Testis (tissue), 3 donors: ENCODE results near the gene ZNF473. TPM values are rescaled to one million over a fixed set of nuclear protein-coding genes. Genes with fewer than 3 reads are reported as not detected.

Experiments used
- DNase-seq: peaks from one replicate; pipeline ENCODE4 v3.0.0-alpha.2; 2019
- H3K27ac ChIP-seq, 2 donors: fragments of 200-600 bp; sonication (generic); one replicate each; pipeline ENCODE4 v1.5.1; 2019
- H3K27me3 ChIP-seq: fragments of 200-600 bp; sonication (generic); one replicate; pipeline ENCODE4 v1.5.1; 2019
- H3K36me3 ChIP-seq: fragments of 200-600 bp; sonication (generic); one replicate; pipeline ENCODE4 v1.5.1; 2017; ENCODE audit warnings: low read depth; ENCODE audit errors: missing control alignments
- H3K4me1 ChIP-seq: fragments of 200-600 bp; sonication (generic); one replicate; pipeline ENCODE4 v1.5.1; 2019
- H3K4me3 ChIP-seq, 2 donors: fragments of 200-600 bp; sonication (generic); one replicate each; pipeline ENCODE4 v1.5.1; 2017 to 2019
- H3K9me3 ChIP-seq: fragments of 200-600 bp; sonication (generic); one replicate; pipeline ENCODE4 v1.5.1; 2017
- POLR2A ChIP-seq: fragments of 450-650 bp; IDR thresholded peaks from one replicate; pipeline ENCODE4 v1.6.1; 2017; ENCODE audit warnings: antibody characterized with exemption, mild to moderate bottlenecking, moderate library complexity
- WGBS, 2 donors: methylation state at CpG; one replicate each; pipeline ENCODE4 v1.1.5; 2018; 5-methylcytosine and 5-hydroxymethylcytosine counted together
- intact Hi-C: fragments of 100-400 bp; cut with DNase I; formaldehyde crosslinking; loops from one replicate; pipeline ENCODE4 v1.15.1; 2023; ENCODE audit warnings: low total_unique reads
- polyA plus RNA-seq: library from polyadenylated mRNA; stranded (reverse); fragments of 350-450 nt; fragmentation: Illumina TruSeq; extraction: RNeasy Lipid Tissue Mini Kit (QIAGEN cat#74804); gene quantifications from one replicate; pipeline ENCODE4 v1.2.3, GENCODE V29; 2014; ENCODE audit warnings: low read depth, low replicate concordance; ENCODE audit not compliant: insufficient read depth
- total RNA-seq, 2 donors: library from RNA; depleted of rRNA; stranded (reverse); fragments of >200 nt; gene quantifications; one replicate each; pipeline ENCODE4 v1.2.3, GENCODE V29; 2016
- TF ChIP-seq, protein P1 (sequence below), 3 experiments: fragments of 450-650 bp in 2 of 3; fragments of 200-600 bp in 1 of 3; sonication (generic) in 1 of 3; IDR thresholded peaks; one replicate each; pipeline ENCODE4 v1.5.1; 2016 to 2019; ENCODE audit warnings: antibody characterized with exemption in 3 of 3, mild to moderate bottlenecking in 2 of 3, moderate library complexity in 1 of 3

The ZNF473 gene
- total and polyA plus RNA-seq, 3 donors from 2014 or later = 77.7 to 106 (median 92.8) TPM

DNA sequence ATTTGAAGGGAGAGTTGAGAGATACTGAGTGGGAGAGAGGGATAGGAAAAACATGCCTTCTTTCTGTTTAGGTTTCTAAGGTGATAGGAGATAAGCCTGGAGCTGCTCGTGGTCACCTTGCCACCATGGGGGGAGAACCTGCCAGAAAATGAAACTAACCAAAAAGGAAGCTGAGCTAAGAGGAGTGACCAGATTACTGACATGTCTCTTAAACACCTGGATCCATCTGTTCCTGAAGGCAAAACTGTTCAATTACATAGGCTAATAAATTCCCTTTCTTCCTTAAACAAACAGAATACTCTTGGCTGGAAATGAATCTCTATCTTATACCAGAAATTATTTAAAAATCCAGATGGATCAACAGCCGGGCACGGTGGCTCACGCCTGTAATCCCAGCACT lies 27.3 kb downstream of the ZNF473 start:
- Histone ChIP-seq H3K9me3 (no peaks in the 10 kb centered on the region), H3K27ac (no peak overlapping the region), H3K4me1 (no peaks in the 10 kb centered on the region), H3K27me3 (no peaks in the 10 kb centered on the region), H3K36me3 (no peaks in the 10 kb centered on the region), H3K4me3 (no peak overlapping the region)
- no peak for TF ChIP-seq POLR2A
- TF ChIP-seq, protein P1, sequence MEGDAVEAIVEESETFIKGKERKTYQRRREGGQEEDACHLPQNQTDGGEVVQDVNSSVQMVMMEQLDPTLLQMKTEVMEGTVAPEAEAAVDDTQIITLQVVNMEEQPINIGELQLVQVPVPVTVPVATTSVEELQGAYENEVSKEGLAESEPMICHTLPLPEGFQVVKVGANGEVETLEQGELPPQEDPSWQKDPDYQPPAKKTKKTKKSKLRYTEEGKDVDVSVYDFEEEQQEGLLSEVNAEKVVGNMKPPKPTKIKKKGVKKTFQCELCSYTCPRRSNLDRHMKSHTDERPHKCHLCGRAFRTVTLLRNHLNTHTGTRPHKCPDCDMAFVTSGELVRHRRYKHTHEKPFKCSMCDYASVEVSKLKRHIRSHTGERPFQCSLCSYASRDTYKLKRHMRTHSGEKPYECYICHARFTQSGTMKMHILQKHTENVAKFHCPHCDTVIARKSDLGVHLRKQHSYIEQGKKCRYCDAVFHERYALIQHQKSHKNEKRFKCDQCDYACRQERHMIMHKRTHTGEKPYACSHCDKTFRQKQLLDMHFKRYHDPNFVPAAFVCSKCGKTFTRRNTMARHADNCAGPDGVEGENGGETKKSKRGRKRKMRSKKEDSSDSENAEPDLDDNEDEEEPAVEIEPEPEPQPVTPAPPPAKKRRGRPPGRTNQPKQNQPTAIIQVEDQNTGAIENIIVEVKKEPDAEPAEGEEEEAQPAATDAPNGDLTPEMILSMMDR (IDR thresholded peaks at IDR 0.05) = no peak
- intact Hi-C loops = no loop called here
- 66 to 78% methylated on average over 4 of the region's 4 CpGs for WGBS, 2 donors
- no peak for DNase-seq

DNA sequence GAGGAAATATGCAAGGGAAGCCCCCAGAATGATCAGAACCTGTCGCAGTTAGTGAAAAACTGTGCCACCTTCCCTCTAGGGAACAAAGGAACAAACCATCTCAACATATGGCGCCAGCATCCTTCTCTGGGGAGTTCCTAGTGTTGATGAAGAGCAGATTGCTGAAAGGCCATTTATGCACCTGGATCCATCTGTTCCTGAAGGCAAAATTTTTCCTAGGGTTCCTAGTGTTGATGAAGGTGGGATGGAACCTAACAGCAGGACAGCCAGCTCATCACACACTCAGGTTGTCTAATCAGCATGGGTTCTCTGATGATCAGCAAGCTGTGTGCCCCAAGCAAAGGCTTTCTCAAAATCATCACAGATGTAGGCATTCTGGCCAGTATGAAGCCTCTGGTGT lies 32.6 kb downstream of the ZNF473 start:
- Histone ChIP-seq H3K36me3 (no peaks in the 10 kb centered on the region), H3K9me3 (no peaks in the 10 kb centered on the region), H3K27ac (no peak overlapping the region), H3K27me3 (no peaks in the 10 kb centered on the region), H3K4me3 (no peak overlapping the region), H3K4me1 (no peaks in the 10 kb centered on the region)
- WGBS, 2 donors = 82 to 95% methylated on average over 2 of the region's 2 CpGs
- intact Hi-C loops = no loop called here
- no peak for DNase-seq
- no peak for TF ChIP-seq POLR2A
- TF ChIP-seq, protein P1 (IDR thresholded peaks at IDR 0.05) = no peak

DNA sequence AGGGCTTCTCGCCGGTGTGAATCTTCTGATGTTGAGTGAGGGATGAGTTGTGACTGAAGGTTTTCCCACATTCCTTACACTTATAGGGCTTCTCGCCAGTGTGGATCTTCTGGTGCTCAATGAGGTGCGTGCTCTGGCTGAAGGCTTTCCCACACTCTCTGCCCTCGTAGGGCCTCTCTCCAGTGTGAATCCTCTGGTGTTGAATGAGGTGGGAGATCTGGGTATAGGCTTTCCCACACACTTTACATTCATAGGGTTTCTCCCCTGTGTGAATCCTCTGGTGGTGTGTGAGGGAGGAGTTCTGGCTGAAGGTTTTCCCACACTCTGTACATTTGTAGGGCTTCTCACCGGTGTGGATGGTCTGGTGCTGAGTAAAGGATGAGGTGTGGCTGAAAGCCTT lies 33.2 kb downstream of the ZNF473 start:
- no peak for DNase-seq
- TF ChIP-seq POLR2A = no peak
- TF ChIP-seq, protein P1 (IDR thresholded peaks at IDR 0.05) = no peak
- H3K9me3 ChIP-seq = no peaks in the 10 kb centered on the region
- intact Hi-C loops = no loop called here
- 83 to 89% methylated on average over 6 of the region's 6 CpGs for WGBS, 2 donors
- H3K27me3 ChIP-seq = no peaks in the 10 kb centered on the region
- H3K36me3 ChIP-seq = no peaks in the 10 kb centered on the region
- H3K4me3 ChIP-seq = no peak overlapping the region
- H3K27ac ChIP-seq = no peak overlapping the region
- H3K4me1 ChIP-seq = no peaks in the 10 kb centered on the region

DNA sequence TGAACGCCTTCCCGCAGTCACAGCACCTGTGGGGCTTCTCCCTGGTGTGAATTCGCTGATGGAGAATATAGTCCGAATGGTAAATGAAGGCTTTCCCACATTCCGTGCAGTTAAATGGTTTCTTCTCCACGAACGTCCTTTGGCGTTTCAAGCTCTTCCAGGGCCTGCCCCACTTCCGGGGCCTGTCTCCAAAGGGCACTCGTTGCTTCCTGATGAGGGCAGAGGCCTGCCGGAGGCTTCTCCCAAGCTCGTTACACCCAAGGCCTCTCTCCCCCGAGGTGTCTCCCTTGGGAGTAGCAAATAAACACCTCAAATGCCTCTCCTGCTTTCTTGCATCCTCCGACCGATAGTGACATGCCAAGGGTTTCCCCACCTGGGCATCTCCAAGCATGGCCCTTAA lies 34.3 kb downstream of the ZNF473 start:
- 81 to 87% methylated on average over 15 of the region's 15 CpGs for WGBS, 2 donors
- intact Hi-C loops = no loop called here
- DNase-seq = no peak

DNA sequence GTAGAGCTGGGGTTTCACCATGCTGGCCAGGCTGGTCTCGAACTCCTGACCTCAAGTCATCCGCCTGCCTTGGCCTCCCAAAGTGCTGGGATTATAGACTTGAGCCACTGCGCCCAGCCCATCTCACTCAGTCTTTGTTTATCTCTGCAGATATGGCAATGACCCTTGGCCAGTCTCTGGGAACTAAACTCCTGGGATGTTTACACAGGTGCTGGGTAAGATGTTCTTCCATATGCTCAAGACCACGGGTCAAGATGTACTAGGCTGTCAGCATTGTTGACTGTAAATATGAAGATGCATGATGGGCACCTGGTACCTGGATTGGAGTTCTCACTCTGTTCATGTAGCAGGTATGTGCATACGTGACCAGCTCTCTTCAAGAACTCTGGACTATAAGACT lies 35.8 kb downstream of the ZNF473 start:
- WGBS, 2 donors = 74 to 86% methylated on average over 4 to 5 of the region's 5 CpGs
- H3K36me3 ChIP-seq = no peaks in the 10 kb centered on the region
- no peaks in the 10 kb centered on the region for H3K27me3 ChIP-seq
- no peak overlapping the region for H3K27ac ChIP-seq
- intact Hi-C loops = no loop called here
- TF ChIP-seq, protein P1 (IDR thresholded peaks at IDR 0.05) = no peak
- no peak for TF ChIP-seq POLR2A
- H3K9me3 ChIP-seq = no peaks in the 10 kb centered on the region
- DNase-seq = no peak
- H3K4me1 ChIP-seq = no peaks in the 10 kb centered on the region
- no peak overlapping the region for H3K4me3 ChIP-seq

More for the DNA sequence above, 34.3 kb downstream of the ZNF473 start:
- no peaks in the 10 kb centered on the region for H3K36me3 ChIP-seq
- no peaks in the 10 kb centered on the region for H3K27me3 ChIP-seq
- no peak overlapping the region for H3K4me3 ChIP-seq
- H3K9me3 ChIP-seq = no peaks in the 10 kb centered on the region
- H3K27ac ChIP-seq = no peak overlapping the region
- H3K4me1 ChIP-seq = no peaks in the 10 kb centered on the region
- TF ChIP-seq, protein P1 (IDR thresholded peaks at IDR 0.05) = no peak
- no peak for TF ChIP-seq POLR2A
